Stimulated activated CD4-positive, alpha-beta T cell treated with anti-CD3 and anti-CD28 coated beads, Interleukin-4, amount 100 ng/mL, for 24 hours (primary cell): ENCODE data around the gene MYH16.
"Not testable (repeated sequence)": the region's sequence is repeated elsewhere in the genome, so short reads cannot be mapped to it uniquely, and the experiment has no call there.

ENCODE experiments used
- DNase-seq: peaks from one replicate; pipeline ENCODE4 v3.0.0-alpha.2; 2020

The MYH16 gene

GRCh38 chr7:99272476-99273045, at the start of gene MYH16:
Gene MYH16, plus strand, starts transcription at chr7:99272839.
- no peak for DNase-seq

GRCh38 chr7:99224263-99224898, 48.3 kb upstream of the MYH16 start:
- DNase-seq, result peak; percentile 6

GRCh38 chr7:99224899-99225265, 47.8 kb upstream of the MYH16 start:
- DNase-seq, result no peak

- DNase-seq, result no peak
Observed at GRCh38 chr7:99229234-99229633, 43.4 kb upstream of the MYH16 start.

- no peak for DNase-seq
Observed at GRCh38 chr7:99232082-99232770, 40.4 kb upstream of the MYH16 start.

- DNase-seq, result not testable (repeated sequence)
Observed at GRCh38 chr7:99232955-99233354, 39.7 kb upstream of the MYH16 start.

- DNase-seq, result no peak
Observed at GRCh38 chr7:99234185-99234584, 38.5 kb upstream of the MYH16 start.

GRCh38 chr7:99235925-99236324, 36.7 kb upstream of the MYH16 start:
- no peak for DNase-seq

- DNase-seq, result not testable (repeated sequence)
Observed at GRCh38 chr7:99237876-99238275, 34.8 kb upstream of the MYH16 start.

- no peak for DNase-seq
Observed at GRCh38 chr7:99238558-99239341, 33.9 kb upstream of the MYH16 start.

- DNase-seq, result no peak
Observed at GRCh38 chr7:99242682-99243081, 30.0 kb upstream of the MYH16 start.

- no peak for DNase-seq
Observed at GRCh38 chr7:99243751-99244337, 28.8 kb upstream of the MYH16 start.

GRCh38 chr7:99244939-99245338, 27.7 kb upstream of the MYH16 start:
- no peak for DNase-seq

- DNase-seq, result no peak
Observed at GRCh38 chr7:99248391-99249095, 24.1 kb upstream of the MYH16 start.

- no peak for DNase-seq
Observed at GRCh38 chr7:99249985-99250575, 22.6 kb upstream of the MYH16 start.

GRCh38 chr7:99252166-99252895, 20.3 kb upstream of the MYH16 start:
- DNase-seq, result no peak

GRCh38 chr7:99253369-99253768, 19.3 kb upstream of the MYH16 start:
- DNase-seq, result no peak

- no peak for DNase-seq
Observed at GRCh38 chr7:99254390-99254789, 18.2 kb upstream of the MYH16 start.

GRCh38 chr7:99255463-99255862, 17.2 kb upstream of the MYH16 start:
- no peak for DNase-seq

- no peak for DNase-seq
Observed at GRCh38 chr7:99257065-99257464, 15.6 kb upstream of the MYH16 start.

- DNase-seq, result no peak
Observed at GRCh38 chr7:99257675-99258074, 15.0 kb upstream of the MYH16 start.
